GM19467 (cell line): ENCODE data around the gene ADCY10.

ENCODE experiments used
- ATAC-seq: cut with Tn5 transposase; IDR thresholded peaks from one replicate; pipeline ENCODE4 v1.9.1; 2021; ENCODE audit warnings: mild to moderate bottlenecking, moderate library complexity; ENCODE audit not compliant: unreplicated experiment

The ADCY10 gene

DNA sequence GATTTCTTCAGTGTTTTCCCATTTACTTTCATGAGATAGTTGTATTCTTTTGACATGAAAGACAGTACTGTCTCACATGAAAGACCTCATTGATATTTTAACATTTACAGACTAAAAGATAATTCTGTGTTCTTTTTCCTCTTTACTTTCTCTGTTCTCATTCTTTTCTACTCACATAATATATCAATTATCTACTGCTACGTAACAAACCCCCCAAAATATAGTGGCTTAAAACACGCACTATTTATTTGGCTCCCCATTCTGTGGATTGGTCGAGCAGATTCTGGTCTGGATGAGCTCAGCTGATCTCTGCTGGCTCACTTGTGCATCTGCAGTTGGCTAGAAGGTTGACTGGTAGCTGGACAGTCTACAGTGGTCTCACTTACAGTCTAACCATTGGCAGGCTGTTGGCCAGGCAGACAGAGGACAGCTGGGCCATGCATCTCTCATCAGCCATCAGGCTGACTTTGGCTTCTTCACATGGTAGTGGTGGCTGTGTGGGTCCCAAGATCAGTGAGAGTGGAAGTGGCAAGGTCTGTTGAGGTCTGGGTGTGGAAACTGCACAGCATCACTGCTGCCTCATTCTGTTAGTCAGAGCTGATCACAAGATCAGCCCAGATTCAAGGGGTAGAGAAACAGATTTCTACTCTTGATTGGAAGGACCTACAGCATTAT is 128.9 kb downstream of the ADCY10 start:
- ATAC-seq = no peak

DNA sequence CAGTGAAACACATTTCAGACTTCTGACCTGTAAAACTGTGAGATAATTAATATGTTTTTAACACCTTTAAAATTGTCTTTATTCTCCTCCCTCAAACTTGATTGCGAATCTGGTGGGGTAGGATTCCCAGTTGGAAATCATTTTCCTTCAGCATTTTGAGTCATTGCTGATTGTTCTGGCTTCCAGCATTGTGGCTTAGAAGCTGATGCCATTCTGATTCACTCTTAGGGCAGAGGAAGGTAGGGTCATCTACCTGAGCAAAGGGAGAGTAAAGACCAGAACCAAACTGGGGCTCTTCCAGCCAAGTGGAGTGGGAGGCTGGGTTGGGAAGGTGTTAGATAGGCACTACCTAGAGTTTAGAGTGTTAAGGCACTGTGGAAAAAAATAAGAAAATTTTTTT is 131.0 kb downstream of the ADCY10 start:
- ATAC-seq = no peak

DNA sequence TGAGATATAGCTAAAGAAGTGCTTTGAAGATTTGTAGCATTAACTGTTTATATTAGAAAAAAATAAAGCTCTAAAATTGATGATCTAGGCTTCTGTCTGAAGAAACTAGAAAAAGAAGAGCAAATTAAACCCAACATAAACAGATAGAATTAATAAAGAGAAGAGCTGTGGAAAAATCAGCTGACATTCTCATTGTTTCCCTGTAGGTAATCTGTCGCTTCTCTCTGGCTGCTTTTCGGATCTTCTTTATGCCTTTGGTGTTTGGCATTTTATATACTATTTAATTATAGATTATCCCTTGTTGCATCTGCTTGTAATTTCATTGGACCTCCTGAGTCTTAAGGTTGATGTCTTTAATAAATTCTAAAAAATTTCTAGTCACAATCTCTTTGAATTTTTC is 132.4 kb downstream of the ADCY10 start:
- no peak for ATAC-seq

DNA sequence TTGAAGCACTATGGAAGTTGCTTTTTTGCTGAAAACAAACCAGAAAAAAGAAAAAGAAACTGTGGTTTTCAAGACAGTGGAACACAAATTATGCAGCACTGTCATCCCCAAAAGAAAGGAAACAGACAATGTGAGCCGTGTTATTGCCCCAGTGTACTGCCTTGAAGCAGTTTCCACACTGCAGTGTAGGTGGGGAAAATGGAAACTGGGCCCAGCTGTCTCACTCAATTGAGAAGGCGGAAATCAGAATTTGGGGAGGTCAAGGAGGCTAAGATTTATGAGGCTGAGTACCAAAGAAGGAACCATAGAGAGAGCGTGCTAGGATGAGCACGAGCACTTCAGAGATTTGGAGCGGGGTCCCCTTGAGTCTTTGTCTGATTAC is 136.7 kb downstream of the ADCY10 start:
- no peak for ATAC-seq

DNA sequence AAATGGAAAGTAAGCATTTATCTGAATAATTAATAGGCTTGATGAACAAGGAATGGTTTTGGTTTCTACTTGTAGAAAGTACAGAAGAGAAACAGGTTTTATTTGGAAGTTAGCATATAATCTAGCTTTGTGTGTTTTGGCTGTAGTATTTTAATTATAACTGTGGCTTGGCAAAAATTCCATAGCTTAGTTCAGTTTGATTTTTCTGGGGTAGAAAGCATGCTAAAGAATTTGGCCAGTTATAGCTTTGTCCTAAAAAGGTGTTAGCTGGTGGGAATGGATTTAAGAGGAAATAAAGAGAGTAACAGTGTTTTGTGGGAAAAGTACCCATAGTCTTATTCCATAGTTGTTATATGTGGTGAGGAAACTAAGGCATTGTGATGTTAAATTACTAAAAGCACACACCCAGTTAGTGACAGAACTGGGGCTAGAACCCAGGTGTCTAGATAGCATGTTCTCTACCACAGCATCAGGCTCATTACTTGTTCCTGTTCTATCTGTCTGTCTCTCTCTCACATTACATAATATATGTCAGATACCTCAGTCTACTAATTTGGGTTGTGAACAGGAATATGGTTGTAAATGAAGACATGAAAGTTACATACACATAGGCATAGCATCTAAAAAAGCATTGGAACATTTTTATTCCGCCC is 137.2 kb downstream of the ADCY10 start:
- ATAC-seq = no peak

DNA sequence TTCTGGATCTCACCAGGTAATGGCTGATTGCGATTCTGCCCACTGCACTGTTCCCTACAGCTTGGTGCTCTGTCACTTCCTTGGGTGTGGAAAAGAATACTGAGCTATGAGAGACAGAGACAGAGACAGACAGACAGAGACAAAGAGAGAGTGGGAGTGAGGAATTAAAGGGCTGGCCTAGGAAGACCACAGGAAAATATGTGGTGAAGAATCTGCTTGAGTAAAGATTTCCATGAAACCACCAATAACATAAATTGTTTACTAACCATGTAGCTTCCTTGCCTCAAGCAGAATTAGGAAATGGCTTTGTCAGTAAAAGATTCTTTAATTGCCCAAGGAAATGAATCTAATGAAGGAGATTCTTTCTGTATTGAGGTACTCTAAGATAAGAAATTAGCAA is 137.8 kb downstream of the ADCY10 start:
- no peak for ATAC-seq

DNA sequence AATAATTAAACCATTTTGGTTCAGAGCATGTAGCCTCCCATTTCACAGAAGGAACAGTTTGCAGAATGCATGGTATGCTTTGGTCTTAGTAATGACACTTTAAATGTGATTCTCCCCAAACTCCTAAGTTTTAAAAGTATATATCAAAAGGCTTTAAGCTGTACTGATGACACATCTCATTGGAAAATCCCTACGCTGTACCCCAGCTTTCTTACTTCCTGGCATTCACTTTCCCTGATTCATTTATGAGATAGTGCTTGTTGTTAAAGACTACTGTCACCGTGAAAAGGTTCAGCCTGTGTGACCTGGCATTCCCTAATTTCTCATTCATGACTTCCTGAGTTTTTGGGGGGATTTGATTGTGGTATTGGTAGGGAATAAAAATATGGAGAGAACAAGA is 138.8 kb downstream of the ADCY10 start:
- ATAC-seq = no peak

DNA sequence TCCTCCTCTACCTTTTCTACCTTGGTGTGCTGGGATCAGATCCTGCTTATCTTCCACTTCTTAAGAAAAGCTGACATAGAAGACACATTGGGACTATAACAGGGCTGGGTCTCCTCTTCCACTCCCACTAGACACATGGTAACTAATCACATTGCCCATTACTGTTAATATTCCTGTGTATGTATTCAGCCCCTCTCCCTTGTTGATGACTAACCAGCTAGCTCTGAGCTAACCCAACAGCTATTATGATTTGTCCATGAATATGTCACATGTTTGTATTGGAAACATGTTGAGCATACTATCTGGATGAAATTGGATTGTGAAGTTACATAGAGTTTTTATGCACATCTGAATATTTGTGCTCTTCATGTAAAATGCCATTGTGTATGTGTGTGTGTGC is 139.2 kb downstream of the ADCY10 start:
- ATAC-seq = no peak

DNA sequence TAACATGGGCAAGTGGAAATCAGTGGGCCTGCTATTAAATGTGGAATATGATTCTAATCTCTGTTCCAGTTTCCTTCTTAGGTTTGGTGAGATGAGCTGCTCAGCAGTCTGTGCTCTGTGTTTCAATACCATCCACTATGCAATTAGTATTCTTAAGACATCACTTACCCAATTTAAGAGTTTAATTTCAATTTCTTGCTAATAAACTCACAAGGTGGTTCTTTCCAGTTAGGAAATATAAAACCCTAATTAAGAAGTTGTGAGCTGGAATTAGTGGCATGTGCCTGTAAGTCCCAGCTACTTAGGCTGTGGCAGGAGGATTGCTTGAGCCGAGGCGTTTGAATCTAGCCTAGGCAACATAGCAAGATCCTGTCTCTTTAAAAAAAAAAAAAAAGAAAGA is 140.4 kb downstream of the ADCY10 start:
- ATAC-seq = no peak

DNA sequence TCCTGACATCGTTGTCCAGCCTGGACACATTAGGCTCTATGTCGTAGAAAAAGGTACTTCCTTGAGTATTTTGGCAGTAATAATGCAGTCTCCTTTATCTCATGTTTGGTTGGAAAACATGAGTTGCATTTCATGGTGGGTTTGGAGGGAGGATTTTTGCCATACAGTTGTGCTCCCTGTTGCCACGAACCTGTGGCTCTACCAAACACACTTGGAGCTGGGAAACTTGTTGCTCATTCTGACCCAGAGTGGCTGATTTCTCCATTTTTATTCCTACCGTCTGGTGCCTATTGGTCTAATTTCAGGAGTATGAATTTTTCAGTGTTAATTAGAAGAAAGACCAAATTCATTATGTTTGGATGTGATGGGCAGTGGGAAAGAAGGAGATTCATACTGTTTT is 141.5 kb downstream of the ADCY10 start:
- no peak for ATAC-seq

DNA sequence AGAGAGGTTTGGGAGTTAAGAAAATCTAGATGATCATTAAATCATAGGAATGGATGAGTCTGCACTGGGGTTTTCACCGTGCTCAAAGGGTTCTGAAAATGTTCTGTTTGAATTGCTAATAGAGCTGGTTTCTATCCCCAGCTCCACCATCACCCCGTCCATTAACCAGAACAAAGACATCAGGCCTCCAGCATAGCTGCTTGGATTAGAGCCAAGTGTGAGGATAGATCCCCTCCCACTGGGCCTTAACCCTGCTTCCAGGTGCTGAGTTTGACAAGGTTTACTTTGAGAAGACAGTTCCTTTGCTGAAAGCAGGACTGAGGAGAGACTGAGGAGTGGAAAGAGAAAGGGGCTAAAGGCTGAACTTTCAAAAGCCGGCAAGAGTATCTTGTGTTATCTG is 143.8 kb downstream of the ADCY10 start:
- ATAC-seq = no peak

DNA sequence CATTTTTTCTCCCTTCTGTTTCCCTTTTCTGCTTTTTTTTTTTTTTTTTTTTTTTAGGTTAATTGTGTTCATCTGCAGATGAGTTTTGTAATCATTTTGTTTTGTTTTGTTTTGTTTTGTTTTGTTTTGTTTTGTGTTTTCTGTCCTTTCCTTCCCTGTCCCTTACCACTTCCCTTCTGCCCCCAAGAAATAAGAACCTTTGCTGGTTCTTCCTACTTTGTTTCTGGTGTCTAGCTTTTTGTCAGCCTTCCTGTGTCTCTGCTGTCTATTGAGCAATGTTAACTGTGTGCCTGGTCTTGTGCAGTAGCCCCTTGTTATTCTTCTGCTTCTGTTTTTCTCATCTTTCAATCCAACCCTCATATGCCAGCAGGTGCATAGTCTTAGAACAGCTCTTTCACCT is 146.2 kb downstream of the ADCY10 start:
- no peak for ATAC-seq

DNA sequence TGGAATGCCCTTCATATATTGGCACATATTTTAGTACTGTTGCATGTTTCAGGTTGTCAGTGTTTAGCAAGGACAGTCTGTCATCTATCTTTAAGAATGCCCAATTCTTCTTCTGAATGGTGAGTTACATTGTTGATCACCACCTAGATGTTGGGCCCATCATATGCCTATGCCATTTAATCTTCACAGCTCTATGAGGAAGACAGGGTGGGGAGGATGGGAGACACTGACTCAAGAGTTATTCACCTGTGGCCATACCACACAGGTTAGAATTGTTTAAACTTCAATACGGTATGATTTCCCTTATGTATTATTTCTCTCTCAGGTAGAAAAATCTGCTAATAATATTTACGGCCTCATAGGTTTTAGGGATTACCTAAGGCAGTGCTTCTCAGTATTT is 147.4 kb downstream of the ADCY10 start:
- ATAC-seq = no peak

DNA sequence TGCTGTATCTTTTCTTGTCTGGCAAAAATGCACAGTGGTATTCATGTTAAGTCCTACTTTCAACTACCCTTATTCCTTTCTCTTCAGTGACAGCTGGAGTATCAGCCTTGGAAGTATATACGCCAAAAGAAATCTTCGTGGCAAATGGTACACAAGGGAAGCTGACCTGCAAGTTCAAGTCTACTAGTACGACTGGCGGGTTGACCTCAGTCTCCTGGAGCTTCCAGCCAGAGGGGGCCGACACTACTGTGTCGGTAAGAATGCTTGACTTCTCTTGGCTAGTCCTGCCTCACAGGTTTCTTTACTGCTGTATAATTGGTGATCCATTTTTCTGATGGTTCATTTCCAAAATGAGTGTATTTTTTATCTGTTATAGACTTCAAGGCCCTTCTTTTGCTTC is 148.4 kb downstream of the ADCY10 start:
- ATAC-seq = no peak

DNA sequence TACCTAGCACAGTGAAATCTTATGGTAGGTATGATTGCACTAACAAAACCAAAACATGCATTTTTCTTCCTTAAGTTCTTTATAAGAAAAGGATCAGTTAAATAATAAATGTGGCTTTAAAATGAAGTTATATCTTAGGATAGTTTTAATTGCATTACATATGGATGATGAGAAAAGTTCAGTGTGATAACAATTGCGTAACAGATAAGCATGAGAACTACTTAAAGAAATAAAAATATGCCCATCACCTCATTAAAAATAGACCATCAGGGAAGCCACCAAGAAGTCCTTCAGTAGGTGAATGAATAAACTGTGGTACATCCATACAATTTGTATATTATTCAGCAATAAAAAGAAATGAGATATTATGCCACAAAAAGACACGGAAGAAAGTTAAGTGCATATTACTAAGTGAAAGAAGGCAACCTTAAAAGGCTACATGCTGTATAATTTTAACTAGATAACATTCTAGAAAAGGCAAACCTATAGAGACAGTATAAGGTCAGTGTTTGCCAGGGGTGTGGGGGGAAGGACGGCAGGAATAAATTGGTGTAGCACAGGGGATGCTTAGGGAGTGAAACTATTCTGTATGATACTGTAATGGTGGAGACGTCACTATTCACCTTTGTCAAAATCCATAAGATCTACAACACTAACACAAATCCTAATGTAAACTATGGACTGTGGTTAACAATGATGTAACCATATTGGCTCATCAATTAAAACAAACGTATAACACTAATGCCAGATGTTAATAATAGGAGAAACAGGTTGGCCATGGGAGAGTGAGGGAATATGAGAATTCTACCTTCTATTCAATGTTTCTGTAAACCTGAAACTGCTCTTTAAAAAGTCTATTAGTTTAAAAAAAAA is 149.2 kb downstream of the ADCY10 start:
- no peak for ATAC-seq

DNA sequence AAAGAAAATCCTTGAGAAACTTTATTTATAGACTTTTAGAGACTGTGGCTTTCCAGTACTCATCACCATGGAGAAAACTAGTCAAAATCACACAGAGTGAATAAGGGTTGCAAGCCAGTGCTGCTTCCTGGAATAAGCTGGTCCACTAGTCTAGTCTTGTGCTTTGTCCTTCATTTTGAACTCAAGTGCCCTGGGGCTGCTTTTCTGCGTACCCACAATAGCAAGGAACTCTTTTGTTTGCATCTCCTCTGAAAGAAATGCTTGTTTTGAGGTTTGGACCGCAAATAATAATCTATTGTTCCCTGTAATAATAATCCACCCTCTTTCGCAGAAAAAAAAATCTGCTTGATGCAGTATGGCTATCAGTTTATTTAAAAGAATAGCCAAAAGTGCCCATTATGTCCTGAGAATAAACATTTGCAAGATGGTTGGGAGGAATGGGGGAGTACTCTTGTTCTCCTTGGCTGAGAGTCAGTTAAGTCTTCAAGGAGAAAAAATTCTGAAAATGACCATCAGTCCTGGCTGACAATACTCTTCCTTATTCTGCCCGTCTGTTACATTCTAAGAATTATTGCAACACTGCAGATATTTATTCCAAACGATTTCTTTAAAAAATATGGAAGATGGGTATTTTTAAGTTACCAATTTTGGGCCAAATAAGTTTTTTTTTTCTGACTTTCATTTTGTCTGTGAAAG is 150.3 kb downstream of the ADCY10 start:
- ATAC-seq = no peak

DNA sequence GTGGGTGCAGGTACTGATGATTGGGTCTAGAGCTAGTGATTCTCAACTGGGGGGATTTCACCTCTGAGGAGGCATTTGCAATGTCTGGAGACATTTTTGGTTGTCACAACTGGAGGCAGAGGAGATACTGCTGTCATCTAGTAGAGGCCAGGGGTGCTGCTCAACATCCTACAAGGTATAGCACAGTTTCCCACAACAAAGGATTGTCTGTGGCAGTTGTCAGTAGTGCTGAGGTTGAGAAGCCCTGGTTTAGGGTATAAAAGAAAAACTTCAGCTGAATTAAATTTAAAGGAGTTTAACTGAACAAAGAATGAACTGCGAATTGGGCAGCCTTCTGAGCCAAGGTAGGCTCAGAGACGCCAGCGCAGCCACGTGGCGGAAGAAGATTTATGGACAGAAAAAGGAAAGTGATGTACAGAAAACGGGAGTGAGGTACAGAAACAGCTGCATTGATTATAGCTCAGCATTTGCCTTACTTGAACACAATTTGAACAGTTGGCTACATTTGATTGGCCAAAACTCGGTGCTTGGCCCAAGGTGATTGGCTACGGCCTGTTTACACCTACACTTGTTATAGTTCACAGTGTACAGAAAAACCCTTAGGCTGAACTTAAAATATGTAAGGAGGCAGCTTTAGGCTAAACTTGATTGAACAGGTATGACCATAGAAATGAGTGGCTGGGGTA is 151.7 kb downstream of the ADCY10 start:
- no peak for ATAC-seq

DNA sequence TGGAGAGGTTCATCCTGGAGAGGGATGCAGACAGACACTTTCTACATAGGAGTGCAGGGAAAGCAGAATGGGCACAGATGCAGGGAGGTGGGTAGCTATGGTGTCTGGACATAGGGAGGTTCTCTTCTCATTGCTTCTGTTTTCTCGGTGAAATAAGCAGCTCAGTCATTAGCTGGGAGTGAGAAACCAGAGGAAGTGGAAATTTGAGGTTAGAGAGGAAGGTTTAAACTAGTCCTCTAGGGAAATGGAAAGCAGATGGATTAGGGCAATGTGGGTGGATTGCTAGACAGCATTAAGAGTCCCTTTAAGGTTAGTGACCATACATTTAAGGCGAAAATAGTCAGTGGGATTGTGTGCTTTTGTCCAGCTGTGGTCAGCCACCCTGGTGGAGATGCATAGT is 152.5 kb downstream of the ADCY10 start:
- no peak for ATAC-seq
